ENCODE measurements around the gene PPFIBP1.

DNA sequence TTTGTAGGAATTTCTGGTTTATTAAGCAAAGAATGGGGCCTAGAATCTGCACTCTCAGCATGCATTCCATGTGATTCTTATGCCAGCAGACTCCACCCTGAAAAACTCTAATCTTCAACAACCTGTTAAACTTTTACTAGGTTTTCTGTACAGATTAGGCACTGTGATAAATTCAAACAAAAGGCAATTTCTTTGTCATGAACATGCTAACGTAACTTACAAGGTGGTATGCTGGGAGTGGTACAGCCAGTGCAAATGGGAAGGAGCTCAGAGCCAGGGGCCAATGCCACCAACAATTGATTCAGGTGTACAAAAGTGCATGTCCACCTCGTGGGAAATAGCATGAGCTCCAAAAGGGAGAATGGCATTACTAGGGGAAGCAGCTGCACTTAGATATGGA, 83.0 kb downstream of the PPFIBP1 start:
- TF ChIP-seq GATA2 (IDR thresholded peaks at IDR 0.05; ENCODE audit: low read depth, low read length) (no peak), GATA3 (IDR thresholded peaks at IDR 0.05; ENCODE audit: low read depth, low read length) (no peak)
